ENCODE results near the gene RGS3.

The RGS3 gene

GRCh38 chr9:113482991-113483675, 19.6 kb downstream of the RGS3 start:
- no peak for DNase-seq
- H3K27me3 ChIP-seq (replicated peaks; ENCODE audit: insufficient read depth, low read length): no peaks in the 10 kb centered on the region
- H3K27ac ChIP-seq (ENCODE audit: low read length): no peak overlapping the region
- no peaks in the 10 kb centered on the region for H4K20me1 ChIP-seq (ENCODE audit: insufficient read depth, low read length)
- H3K9me3 ChIP-seq (replicated peaks; ENCODE audit: insufficient read depth, low read length): no peaks in the 10 kb centered on the region
- H3K79me2 ChIP-seq (ENCODE audit: low read length): no peaks in the 10 kb centered on the region
- H3K4me1 ChIP-seq (ENCODE audit: low read length): no peaks in the 10 kb centered on the region
- TF ChIP-seq, protein P1, sequence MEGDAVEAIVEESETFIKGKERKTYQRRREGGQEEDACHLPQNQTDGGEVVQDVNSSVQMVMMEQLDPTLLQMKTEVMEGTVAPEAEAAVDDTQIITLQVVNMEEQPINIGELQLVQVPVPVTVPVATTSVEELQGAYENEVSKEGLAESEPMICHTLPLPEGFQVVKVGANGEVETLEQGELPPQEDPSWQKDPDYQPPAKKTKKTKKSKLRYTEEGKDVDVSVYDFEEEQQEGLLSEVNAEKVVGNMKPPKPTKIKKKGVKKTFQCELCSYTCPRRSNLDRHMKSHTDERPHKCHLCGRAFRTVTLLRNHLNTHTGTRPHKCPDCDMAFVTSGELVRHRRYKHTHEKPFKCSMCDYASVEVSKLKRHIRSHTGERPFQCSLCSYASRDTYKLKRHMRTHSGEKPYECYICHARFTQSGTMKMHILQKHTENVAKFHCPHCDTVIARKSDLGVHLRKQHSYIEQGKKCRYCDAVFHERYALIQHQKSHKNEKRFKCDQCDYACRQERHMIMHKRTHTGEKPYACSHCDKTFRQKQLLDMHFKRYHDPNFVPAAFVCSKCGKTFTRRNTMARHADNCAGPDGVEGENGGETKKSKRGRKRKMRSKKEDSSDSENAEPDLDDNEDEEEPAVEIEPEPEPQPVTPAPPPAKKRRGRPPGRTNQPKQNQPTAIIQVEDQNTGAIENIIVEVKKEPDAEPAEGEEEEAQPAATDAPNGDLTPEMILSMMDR (IDR thresholded peaks at IDR 0.05; ENCODE audit: low read length): no peak
- no peak for TF ChIP-seq EZH2 (optimal IDR thresholded peaks at IDR 0.05; ENCODE audit: low read depth, low read length)
- no peak for TF ChIP-seq EZH2phosphoT487 (IDR thresholded peaks at IDR 0.05; ENCODE audit: low read length)
- H3K36me3 ChIP-seq (replicated peaks; ENCODE audit: insufficient read depth, low read length): no peaks in the 10 kb centered on the region
- H3K4me3 ChIP-seq (ENCODE audit: low read length): no peak overlapping the region
- no peak overlapping the region for H3K4me2 ChIP-seq (ENCODE audit: low read depth, low read length)
- H3K9me2 ChIP-seq (replicated peaks; ENCODE audit: insufficient read depth, low read length): no peaks in the 10 kb centered on the region
- no peak overlapping the region for H3K9ac ChIP-seq (ENCODE audit: low read length)
- no peaks in the 10 kb centered on the region for H3F3A ChIP-seq (ENCODE audit: insufficient read depth, low read length)
- no peak overlapping the region for H2AFZ ChIP-seq (ENCODE audit: low read length)

DNA sequence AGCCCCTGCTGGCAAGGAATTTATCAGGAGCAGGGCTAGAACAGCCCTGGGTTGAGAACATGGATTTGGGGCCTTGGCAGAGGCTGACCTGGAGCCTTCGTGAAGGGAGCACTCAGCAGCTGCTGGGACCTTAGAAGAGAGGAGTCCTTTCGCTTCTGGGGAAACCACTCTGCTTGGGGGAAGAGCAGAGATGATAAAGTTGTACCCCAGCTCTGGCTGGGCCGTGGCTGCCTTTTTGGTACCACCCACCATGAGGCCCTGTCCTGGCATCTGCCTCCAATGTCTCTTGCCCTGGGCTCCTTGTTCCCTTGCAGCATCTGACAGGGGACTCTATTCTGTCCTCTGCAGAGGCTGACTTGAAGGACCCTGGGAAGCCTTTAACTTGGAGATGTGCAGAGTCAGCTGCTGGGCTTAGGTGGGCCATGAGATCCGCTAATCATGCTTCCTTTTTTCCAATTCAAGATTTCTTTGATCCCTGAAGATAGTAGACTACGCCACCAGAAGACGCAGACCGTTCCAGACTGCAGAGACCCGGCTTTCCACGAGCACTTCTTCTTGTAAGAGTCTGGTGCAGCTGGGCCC, 20.2 kb downstream of the RGS3 start:
- H3K9me3 ChIP-seq (replicated peaks; ENCODE audit: insufficient read depth, low read length): no peaks in the 10 kb centered on the region
- H3K27me3 ChIP-seq (replicated peaks; ENCODE audit: insufficient read depth, low read length): no peaks in the 10 kb centered on the region
- no peak overlapping the region for H3K4me2 ChIP-seq (ENCODE audit: low read depth, low read length)

GRCh38 chr9:113484258-113484730, 20.8 kb downstream of the RGS3 start:
- no peak for TF ChIP-seq EZH2 (optimal IDR thresholded peaks at IDR 0.05; ENCODE audit: low read depth, low read length)
- no peak for TF ChIP-seq EZH2phosphoT487 (IDR thresholded peaks at IDR 0.05; ENCODE audit: low read length)
- Histone ChIP-seq H3K4me1 (ENCODE audit: low read length) (no peaks in the 10 kb centered on the region), H3K9me2 (replicated peaks; ENCODE audit: insufficient read depth, low read length) (no peaks in the 10 kb centered on the region), H3K27ac (ENCODE audit: low read length) (no peak overlapping the region), H3K36me3 (replicated peaks; ENCODE audit: insufficient read depth, low read length) (no peaks in the 10 kb centered on the region), H3K79me2 (ENCODE audit: low read length) (no peaks in the 10 kb centered on the region), H3F3A (ENCODE audit: insufficient read depth, low read length) (no peaks in the 10 kb centered on the region), H3K9me3 (replicated peaks; ENCODE audit: insufficient read depth, low read length) (no peaks in the 10 kb centered on the region), H3K4me3 (ENCODE audit: low read length) (no peak overlapping the region), H3K4me2 (ENCODE audit: low read depth, low read length) (no peak overlapping the region), H4K20me1 (ENCODE audit: insufficient read depth, low read length) (no peaks in the 10 kb centered on the region), H3K27me3 (replicated peaks; ENCODE audit: insufficient read depth, low read length) (no peaks in the 10 kb centered on the region), H2AFZ (ENCODE audit: low read length) (no peak overlapping the region), H3K9ac (ENCODE audit: low read length) (no peak overlapping the region)
- DNase-seq: no peak

More for the DNA sequence above, 20.2 kb downstream of the RGS3 start:
- no peaks in the 10 kb centered on the region for H4K20me1 ChIP-seq (ENCODE audit: insufficient read depth, low read length)
- H3F3A ChIP-seq (ENCODE audit: insufficient read depth, low read length): no peaks in the 10 kb centered on the region
- H3K9ac ChIP-seq (ENCODE audit: low read length): no peak overlapping the region
- no peak for DNase-seq
- H3K4me3 ChIP-seq (ENCODE audit: low read length): no peak overlapping the region
- no peaks in the 10 kb centered on the region for H3K4me1 ChIP-seq (ENCODE audit: low read length)
- TF ChIP-seq, protein P1 (IDR thresholded peaks at IDR 0.05; ENCODE audit: low read length): no peak
- TF ChIP-seq EZH2phosphoT487 (IDR thresholded peaks at IDR 0.05; ENCODE audit: low read length) (no peak), EZH2 (optimal IDR thresholded peaks at IDR 0.05; ENCODE audit: low read depth, low read length) (no peak)
- no peak overlapping the region for H3K27ac ChIP-seq (ENCODE audit: low read length)
- H3K9me2 ChIP-seq (replicated peaks; ENCODE audit: insufficient read depth, low read length): no peaks in the 10 kb centered on the region
- H3K79me2 ChIP-seq (ENCODE audit: low read length): no peaks in the 10 kb centered on the region
- no peak overlapping the region for H2AFZ ChIP-seq (ENCODE audit: low read length)
- H3K36me3 ChIP-seq (replicated peaks; ENCODE audit: insufficient read depth, low read length): no peaks in the 10 kb centered on the region

- Histone ChIP-seq H3K9ac (ENCODE audit: low read length) (no peak overlapping the region), H3K4me3 (ENCODE audit: low read length) (no peak overlapping the region), H3K4me2 (ENCODE audit: low read depth, low read length) (no peak overlapping the region), H4K20me1 (ENCODE audit: insufficient read depth, low read length) (no peaks in the 10 kb centered on the region), H3K36me3 (replicated peaks; ENCODE audit: insufficient read depth, low read length) (no peaks in the 10 kb centered on the region), H3K27me3 (replicated peaks; ENCODE audit: insufficient read depth, low read length) (no peaks in the 10 kb centered on the region), H3K9me3 (replicated peaks; ENCODE audit: insufficient read depth, low read length) (no peaks in the 10 kb centered on the region), H3K9me2 (replicated peaks; ENCODE audit: insufficient read depth, low read length) (no peaks in the 10 kb centered on the region), H3K4me1 (ENCODE audit: low read length) (no peaks in the 10 kb centered on the region), H3K79me2 (ENCODE audit: low read length) (no peaks in the 10 kb centered on the region), H3F3A (ENCODE audit: insufficient read depth, low read length) (no peaks in the 10 kb centered on the region), H2AFZ (ENCODE audit: low read length) (no peak overlapping the region), H3K27ac (ENCODE audit: low read length) (no peak overlapping the region)
- DNase-seq: no peak
- TF ChIP-seq, protein P1 (IDR thresholded peaks at IDR 0.05; ENCODE audit: low read length): no peak
- TF ChIP-seq EZH2phosphoT487 (IDR thresholded peaks at IDR 0.05; ENCODE audit: low read length) (no peak), EZH2 (optimal IDR thresholded peaks at IDR 0.05; ENCODE audit: low read depth, low read length) (no peak)
These were observed 22.2 kb downstream of the RGS3 start for GRCh38 chr9:113485761-113486115.

Measured in MM.1S (cell line).